Measurements from ENCODE around the gene POM121C. TPM values are rescaled to one million over a fixed set of nuclear protein-coding genes. Genes with fewer than 3 reads are reported as not detected.
"Not testable (repeated sequence)": the region's sequence is repeated elsewhere in the genome, so short reads cannot be mapped to it uniquely, and the experiment has no call there.

POM121C gene
- total RNA-seq = 100 to 1,000 TPM; 108 to 136 (median 112) TPM
- total RNA-seq (2013) = 26.5 TPM

- H3K27ac ChIP-seq (ENCODE audit: low read length) = peak within 1 kb of the TSS; percentile 22
- H3K9me3 Mint-ChIP-seq; intact Hi-C loops (cut with micrococcal nuclease): not testable (repeated sequence)
Measured at GRCh38 chr7:75485979-75486643, at the start of gene POM121C. Gene POM121C (minus strand): TSS chr7:75486299. CDS start chr7:75441496, 44,803 bp downstream.

GRCh38 chr7:75534727-75535307 lies 48.7 kb upstream of the POM121C start:
- peaks cover 23% of the 10 kb centered on the region for H3K36me3 ChIP-seq (ENCODE audit: control insufficient read depth, insufficient read depth, low read length)
- no peak for TF ChIP-seq CTCF (IDR thresholded peaks at IDR 0.05)
- no peaks in the 10 kb centered on the region for H3K4me1 ChIP-seq (ENCODE audit: control insufficient read depth, insufficient read depth, low read length)
- H3K9me3 ChIP-seq (ENCODE audit: control insufficient read depth, insufficient read depth, low read length) = no peaks in the 10 kb centered on the region
- Mint-ChIP-seq H3K36me3 (no peaks in the 10 kb centered on the region), H3K27ac (no peak overlapping the region), H3K4me3 (no peak overlapping the region), H3K27me3 (ENCODE audit: low read depth in 2 of 2) (no peaks in the 10 kb centered on the region), H3K9me3 (no peaks in the 10 kb centered on the region), H3K4me1 (no peaks in the 10 kb centered on the region)
- no peak overlapping the region for H3K27ac ChIP-seq (ENCODE audit: low read length)
- intact Hi-C loops (cut with micrococcal nuclease) = no loop called here
- ATAC-seq (no peak), DNase-seq (no peak)
- no peaks in the 10 kb centered on the region for H3K27me3 ChIP-seq (ENCODE audit: control insufficient read depth, insufficient read depth, low read length)
- H3K4me3 ChIP-seq (ENCODE audit: low read length) = no peak overlapping the region
- WGBS (ENCODE audit: insufficient coverage) = 51% methylated on average over 8 of the region's 8 CpGs

More at GRCh38 chr7:75485979-75486643, at the start of gene POM121C:
- DNase-seq = peak; percentile 67 to 93
- not testable (repeated sequence) for H3K27me3 ChIP-seq (ENCODE audit: control insufficient read depth, insufficient read depth, low read length); H3K9me3 ChIP-seq (ENCODE audit: control insufficient read depth, insufficient read depth, low read length); H3K36me3 Mint-ChIP-seq; H3K27me3 Mint-ChIP-seq (ENCODE audit: low read depth in 2 of 2); H3K4me1 ChIP-seq (ENCODE audit: control insufficient read depth, insufficient read depth, low read length); H3K36me3 ChIP-seq (ENCODE audit: control insufficient read depth, insufficient read depth, low read length)
- H3K4me3 ChIP-seq (ENCODE audit: low read length) = peak within 1 kb of the TSS; percentile 67
- WGBS (ENCODE audit: insufficient coverage) = under 1% methylated on average over 49 of the region's 49 CpGs
- Mint-ChIP-seq H3K4me1 (peaks cover 4 to 19% of the 10 kb centered on the region in 2 donors), H3K4me3 (peak within 1 kb of the TSS; percentile 89), H3K27ac (peak within 1 kb of the TSS; percentile 61 to 89)
- peak; percentile 97 to 98 (median 98) for ATAC-seq

GRCh38 chr7:75533926-75534325 lies 47.8 kb upstream of the POM121C start:
- Histone ChIP-seq H3K4me3 (ENCODE audit: low read length) (no peak overlapping the region), H3K4me1 (ENCODE audit: control insufficient read depth, insufficient read depth, low read length) (no peaks in the 10 kb centered on the region), H3K27ac (ENCODE audit: low read length) (no peak overlapping the region), H3K9me3 (ENCODE audit: control insufficient read depth, insufficient read depth, low read length) (no peaks in the 10 kb centered on the region), H3K36me3 (ENCODE audit: control insufficient read depth, insufficient read depth, low read length) (peaks cover 15% of the 10 kb centered on the region), H3K27me3 (ENCODE audit: control insufficient read depth, insufficient read depth, low read length) (no peaks in the 10 kb centered on the region)
- ATAC-seq (no peak), DNase-seq (no peak)
- Mint-ChIP-seq H3K27ac (no peak overlapping the region), H3K4me1 (no peaks in the 10 kb centered on the region), H3K9me3 (no peaks in the 10 kb centered on the region), H3K27me3 (ENCODE audit: low read depth in 2 of 2) (no peaks in the 10 kb centered on the region), H3K36me3 (no peaks in the 10 kb centered on the region), H3K4me3 (no peak overlapping the region)
- WGBS (ENCODE audit: insufficient coverage) = 96% methylated on average over 5 of the region's 6 CpGs
- no peak for TF ChIP-seq CTCF (IDR thresholded peaks at IDR 0.05)
- intact Hi-C loops (cut with micrococcal nuclease) = no loop called here

- TF ChIP-seq CTCF (IDR thresholded peaks at IDR 0.05) = no peak
- H3K4me3 Mint-ChIP-seq = no peak overlapping the region
- no peaks in the 10 kb centered on the region for H3K9me3 Mint-ChIP-seq
- peaks cover 6% of the 10 kb centered on the region for H3K4me1 ChIP-seq (ENCODE audit: control insufficient read depth, insufficient read depth, low read length)
- no peak overlapping the region for H3K27ac Mint-ChIP-seq
- no peaks in the 10 kb centered on the region for H3K27me3 Mint-ChIP-seq (ENCODE audit: low read depth in 2 of 2)
- H3K36me3 ChIP-seq (ENCODE audit: control insufficient read depth, insufficient read depth, low read length) = peaks cover 11% of the 10 kb centered on the region
- 92% methylated on average over 4 of the region's 4 CpGs for WGBS (ENCODE audit: insufficient coverage)
- DNase-seq = no peak
- no peak for ATAC-seq
- no peaks in the 10 kb centered on the region for H3K27me3 ChIP-seq (ENCODE audit: control insufficient read depth, insufficient read depth, low read length)
- H3K36me3 Mint-ChIP-seq = no peaks in the 10 kb centered on the region
- no peaks in the 10 kb centered on the region for H3K9me3 ChIP-seq (ENCODE audit: control insufficient read depth, insufficient read depth, low read length)
- H3K4me1 Mint-ChIP-seq = peaks cover 0 to 6% of the 10 kb centered on the region in 2 donors
- no peak overlapping the region for H3K4me3 ChIP-seq (ENCODE audit: low read length)
- H3K27ac ChIP-seq (ENCODE audit: low read length) = no peak overlapping the region
- intact Hi-C loops (cut with micrococcal nuclease) = no loop called here
Measured at GRCh38 chr7:75532639-75533038, 46.5 kb upstream of the POM121C start.
